HCT116 (cell line): ENCODE measurements around the gene TRABD. TPM values are rescaled to one million over a fixed set of nuclear protein-coding genes. Genes with fewer than 3 reads are reported as not detected.
A peak's percentile ranks its signal among the peaks of the same experiment; 100 is the strongest.

ENCODE experiments used
- ATAC-seq: fragments of 200-7000 bp; cut with Tn5 transposase; 2 replicates; pipeline ENCODE4 v1.9.1; 2020; ENCODE audit warnings: mild to moderate bottlenecking, moderate library complexity
- BruUV-seq: library from RNA; stranded (reverse); fragments of 400-500 nt; replicated peaks from 2 replicates; lab custom pipeline; 2021; lab: Mats Ljungman, UMichigan
- CTCF ChIA-PET: fragments of 300-600 bp; sonication (Branson Sonifier 250); formaldehyde crosslinking; loops from one replicate; lab custom pipeline; 2021; ENCODE audit warnings: antibody characterized with exemption; lab: Charles Lee
- POLR2A ChIA-PET: fragments of 300-600, 350-600 bp; sonication (Branson Sonifier 250); formaldehyde crosslinking; loops from one replicate; lab custom pipeline; 2021; ENCODE audit warnings: antibody characterized with exemption; lab: Charles Lee
- RAD21 ChIA-PET, 2 experiments: fragments of 300-600 bp; sonication (Branson Sonifier 250); formaldehyde crosslinking; loops; one replicate each; lab custom pipeline; 2023; ENCODE audit warnings: low total read pairs in 2 of 2; ENCODE audit not compliant: uncharacterized antibody in 2 of 2, unreplicated experiment in 2 of 2, low non-redundant PET in 1 of 2; lab: Charles Lee
- DNase-seq: peaks from one replicate; pipeline ENCODE4 v3.0.0-alpha.2; 2010; ENCODE audit warnings: low read depth, low spot score
- H2AFZ ChIP-seq: fragments of 200-600 bp; shearing (Covaris generic), sonication (generic); 2 replicates; pipeline ENCODE4 v1.6.1; 2017; ENCODE audit warnings: low read depth, mixed run types, mixed read lengths, antibody characterized with exemption, low read length; ENCODE audit not compliant: poor library complexity, severe bottlenecking
- H3K27ac ChIP-seq: 2 replicates; pipeline ENCODE4 v1.5.1; 2012; ENCODE audit warnings: low read depth, low read length
- H3K27me3 ChIP-seq: fragments of 200-600 bp; sonication (generic); 2 replicates; pipeline ENCODE4 v1.6.1; 2016; ENCODE audit warnings: mixed run types, low read length, mixed read lengths; ENCODE audit not compliant: insufficient read depth
- H3K36me3 ChIP-seq, 2 experiments: fragments of 200-500 bp in 1 of 2; fragments of 200-600 bp in 1 of 2; sonication (Bioruptor generic) in 1 of 2; sonication (generic) in 1 of 2; 2 replicates each; pipeline versions ENCODE4 v1.5.1 to v1.6.1; 2014 to 2016; ENCODE audit warnings: low read length in 2 of 2, inconsistent platforms in 1 of 2, mixed read lengths in 1 of 2, mixed run types in 1 of 2; ENCODE audit not compliant: insufficient read depth in 2 of 2, control insufficient read depth in 1 of 2
- H3K4me1 ChIP-seq, 2 experiments: fragments of 200-600 bp in 1 of 2; sonication (generic) in 1 of 2; 2 replicates each; pipeline versions ENCODE4 v1.5.1 to v1.6.1; 2012 to 2017; ENCODE audit warnings: low read length in 2 of 2, inconsistent platforms in 1 of 2, mild to moderate bottlenecking in 1 of 2, mixed read lengths in 1 of 2, mixed run types in 1 of 2, moderate library complexity in 1 of 2; ENCODE audit not compliant: insufficient read depth in 2 of 2, control insufficient read depth in 1 of 2
- H3K4me2 ChIP-seq: fragments of 200-600 bp; sonication (generic); 2 replicates; pipeline ENCODE4 v1.6.1; 2017; ENCODE audit warnings: mixed run types, low read length, mixed read lengths
- H3K4me3 ChIP-seq, 2 experiments: fragments of 200-600 bp in 1 of 2; sonication (generic) in 1 of 2; replicated peaks in 1 of 2; 2 replicates each; pipeline ENCODE4 v1.5.1; 2011 to 2016; ENCODE audit warnings: low read length in 2 of 2, control low read depth in 1 of 2, low read depth in 1 of 2, mild to moderate bottlenecking in 1 of 2, mixed read lengths in 1 of 2, mixed run types in 1 of 2
- H3K79me2 ChIP-seq: fragments of 200-600 bp; sonication (generic); 2 replicates; pipeline ENCODE4 v1.6.1; 2017; ENCODE audit warnings: mild to moderate bottlenecking, mixed run types, low read length, moderate library complexity, mixed read lengths; ENCODE audit not compliant: insufficient read depth
- H3K9ac ChIP-seq: fragments of 200-600 bp; sonication (generic); 2 replicates; pipeline ENCODE4 v1.6.1; 2016; ENCODE audit warnings: low read length, mixed read lengths
- H3K9me2 ChIP-seq: fragments of 200-600 bp; sonication (generic), shearing (Covaris generic); 2 replicates; pipeline ENCODE4 v1.6.1; 2017; ENCODE audit warnings: mixed run types, mild to moderate bottlenecking, moderate library complexity; ENCODE audit not compliant: insufficient read depth
- H3K9me3 ChIP-seq, 2 experiments: fragments of 200-500 bp in 1 of 2; fragments of 200-600 bp in 1 of 2; sonication (Bioruptor generic) in 1 of 2; sonication (generic) in 1 of 2; 2 replicates each; pipeline ENCODE4 v1.6.1; 2014 to 2017; ENCODE audit warnings: low read length in 2 of 2, mixed read lengths in 2 of 2, inconsistent platforms in 1 of 2, low read depth in 1 of 2, mild to moderate bottlenecking in 1 of 2, mixed run types in 1 of 2, moderate library complexity in 1 of 2; ENCODE audit not compliant: control insufficient read depth in 1 of 2, insufficient read depth in 1 of 2
- H4K20me1 ChIP-seq: fragments of 200-600 bp; sonication (generic), shearing (Covaris generic); 2 replicates; pipeline ENCODE4 v1.6.1; 2017; ENCODE audit warnings: mixed run types, mild to moderate bottlenecking, moderate library complexity; ENCODE audit not compliant: insufficient read depth
- CBX3 ChIP-seq: IDR thresholded peaks from 2 replicates; pipeline ENCODE4 v1.6.1; 2012; ENCODE audit warnings: low read depth
- EGR1 ChIP-seq: IDR thresholded peaks from 2 replicates; pipeline ENCODE4 v1.6.1; 2012; ENCODE audit warnings: low read depth
- ELF1 ChIP-seq: IDR thresholded peaks from 2 replicates; pipeline ENCODE4 v1.6.1; 2012; ENCODE audit warnings: low read depth, borderline replicate concordance
- EZH2 ChIP-seq: fragments of 200-600 bp; sonication (generic); IDR thresholded peaks from 2 replicates; pipeline ENCODE4 v1.6.1; 2017; ENCODE audit warnings: antibody characterized with exemption, mixed run types
- EZH2phosphoT487 ChIP-seq: fragments of 200-600 bp; IDR thresholded peaks from 2 replicates; pipeline ENCODE4 v1.6.1; 2018; ENCODE audit warnings: antibody characterized with exemption, borderline replicate concordance
- FOSL1 ChIP-seq: IDR thresholded peaks from 2 replicates; pipeline ENCODE4 v1.6.1; 2012; ENCODE audit warnings: low read depth
- JUND ChIP-seq: IDR thresholded peaks from 2 replicates; pipeline ENCODE4 v1.6.1; 2012
- POLR2A ChIP-seq: IDR thresholded peaks from 2 replicates; pipeline ENCODE4 v1.7.0; 2011; ENCODE audit warnings: borderline replicate concordance; ENCODE audit not compliant: insufficient read depth, insufficient read length; ENCODE audit errors: extremely low read depth
- POLR2AphosphoS5 ChIP-seq: IDR thresholded peaks from 2 replicates; pipeline ENCODE4 v1.6.1; 2011; ENCODE audit warnings: mild to moderate bottlenecking, low read depth, low read length, moderate library complexity
- RAD21 ChIP-seq: IDR thresholded peaks from 2 replicates; pipeline ENCODE4 v1.6.1; 2012; ENCODE audit warnings: low read depth, mild to moderate bottlenecking
- SIN3A ChIP-seq: IDR thresholded peaks from 2 replicates; pipeline ENCODE4 v1.6.1; 2012; ENCODE audit warnings: low read depth
- SP1 ChIP-seq: IDR thresholded peaks from 2 replicates; pipeline ENCODE4 v1.6.1; 2012; ENCODE audit warnings: low read depth
- SRF ChIP-seq: IDR thresholded peaks from 2 replicates; pipeline ENCODE4 v1.6.1; 2012; ENCODE audit warnings: low read depth
- TCF7L2 ChIP-seq: IDR thresholded peaks from 2 replicates; pipeline ENCODE4 v1.7.0; 2011; ENCODE audit warnings: borderline replicate concordance, inconsistent platforms; ENCODE audit not compliant: insufficient read depth, insufficient read length; ENCODE audit errors: extremely low read depth
- YY1 ChIP-seq: IDR thresholded peaks from 2 replicates; pipeline ENCODE4 v1.6.1; 2011; ENCODE audit warnings: low read length, low read depth, moderate library complexity, mild to moderate bottlenecking; ENCODE audit not compliant: insufficient replicate concordance; ENCODE audit errors: extremely low read depth
- ZFX ChIP-seq: fragments of 450-650 bp; IDR thresholded peaks from 2 replicates; pipeline ENCODE4 v1.6.1; 2017
- ZNF274 ChIP-seq: fragments of 200-500 bp; sonication (Bioruptor generic); IDR thresholded peaks from 2 replicates; pipeline ENCODE4 v1.6.1; 2014; ENCODE audit warnings: mild to moderate bottlenecking, low read depth, low read length, inconsistent platforms
- intact Hi-C: fragments of 100-400 bp; cut with micrococcal nuclease; formaldehyde crosslinking; loops from 2 replicates; pipeline ENCODE4 v1.10.0; 2022
- total RNA-seq: library from RNA; stranded (reverse); gene quantifications from one replicate; pipeline ENCODE4 v1.2.1, GENCODE V29; 2021; ENCODE audit not compliant: unreplicated experiment
- TF ChIP-seq, protein P1 (sequence below): IDR thresholded peaks from 2 replicates; pipeline ENCODE4 v1.6.1; 2012
- TF ChIP-seq, protein P2 (sequence below): IDR thresholded peaks from 2 replicates; pipeline ENCODE4 v1.6.1; 2011; ENCODE audit warnings: mild to moderate bottlenecking, low read length, moderate library complexity; ENCODE audit not compliant: insufficient replicate concordance; ENCODE audit errors: extremely low read depth
- TF ChIP-seq, protein P3 (sequence below): IDR thresholded peaks from 2 replicates; pipeline ENCODE4 v1.6.1; 2012; ENCODE audit warnings: low read depth

TRABD gene
- total RNA-seq, 1 experiment from 2014 or later, result 90.3 TPM

DNA sequence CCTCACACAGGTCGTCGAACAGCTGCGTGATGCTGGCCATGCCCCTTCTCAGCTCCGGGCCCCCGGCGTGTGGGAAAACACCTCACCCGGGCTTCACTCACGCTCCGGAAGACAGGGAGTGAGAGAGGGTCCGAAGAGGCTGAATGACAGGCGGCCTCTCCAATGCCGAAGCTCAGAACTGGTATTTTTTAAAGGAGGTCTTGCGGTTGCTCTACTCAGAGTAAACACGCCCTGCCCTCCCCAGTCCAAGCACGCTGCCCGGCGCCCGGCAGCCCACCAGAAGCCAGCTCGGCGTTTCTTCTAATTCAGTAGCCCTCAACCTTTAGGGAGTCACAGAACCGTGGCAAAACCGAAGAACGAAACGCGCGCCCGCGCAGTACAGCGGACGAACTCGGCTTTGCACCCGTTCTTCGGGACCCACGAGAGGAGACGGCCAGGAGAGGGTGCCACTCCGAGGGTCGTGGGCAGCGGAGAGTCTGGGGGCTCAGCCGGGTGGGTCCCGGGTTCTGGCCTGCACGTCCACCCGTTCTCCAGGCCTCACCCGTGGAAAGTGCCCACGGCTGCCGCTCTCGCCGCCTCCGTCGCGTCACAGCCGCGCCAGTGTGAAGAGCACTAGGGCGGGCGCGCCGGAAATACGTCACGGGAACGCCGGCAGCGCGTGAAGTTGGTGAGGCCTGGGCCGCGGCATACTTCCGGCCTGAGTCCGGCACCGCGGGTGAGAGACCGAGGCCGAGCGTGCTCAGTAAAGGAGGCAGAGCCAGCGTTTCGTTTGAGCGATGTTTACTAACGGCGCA is 58.9 kb downstream of the TRABD start, which contains the start of gene TUBGCP6:
TUBGCP6 (minus strand) TSS at position 604 of the 794 bp plus-strand sequence; CDS start at position 40, 564 bp downstream.
- ChIA-PET POLR2A (no interaction called here), CTCF (interaction anchor here (0.8 kb wide), 1 partner anchor 9 kb away, joined by 3 read pairs; no protein-coding TSS in a partner anchor), RAD21 (no interaction called here)
- peak within 1 kb of the TSS; percentile 92 for H3K9ac ChIP-seq
- peak within 1 kb of the TSS; percentile 93 to 95 for H3K4me3 ChIP-seq
- TSS peak; percentile 45 for BruUV-seq
- peak within 1 kb of the TSS; percentile 81 for H3K27ac ChIP-seq
- peak; percentile 77 for ATAC-seq
- H4K20me1 ChIP-seq, result no peaks in the 10 kb centered on the region
- H3K27me3 ChIP-seq, result no peaks in the 10 kb centered on the region
- no peaks in the 10 kb centered on the region for H3K9me2 ChIP-seq
- peaks cover 82% of the 10 kb centered on the region for H3K79me2 ChIP-seq
- H3K4me1 ChIP-seq, result peaks cover 23 to 60% of the 10 kb centered on the region in 2 experiments
- peak; percentile 83 for DNase-seq
- H3K36me3 ChIP-seq, result peaks cover 3 to 26% of the 10 kb centered on the region in 2 experiments; a peak in 2 of 4 replicates
- H2AFZ ChIP-seq, result no peak within 1 kb of the TSS
- H3K4me2 ChIP-seq, result peak within 1 kb of the TSS; percentile 92
- intact Hi-C loops, result no loop called here
- H3K9me3 ChIP-seq, result no peaks in the 10 kb centered on the region
- TF ChIP-seq, protein P1, sequence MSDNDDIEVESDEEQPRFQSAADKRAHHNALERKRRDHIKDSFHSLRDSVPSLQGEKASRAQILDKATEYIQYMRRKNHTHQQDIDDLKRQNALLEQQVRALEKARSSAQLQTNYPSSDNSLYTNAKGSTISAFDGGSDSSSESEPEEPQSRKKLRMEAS, result peak; percentile 94
- TF ChIP-seq SP1 (peak; percentile 56; the same call in 1 of the 2 replicates), POLR2AphosphoS5 (peak; percentile 94), TCF7L2 (no peak), FOSL1 (no peak), POLR2A (peak; percentile 73), CBX3 (no peak), ZFX (peak; percentile 87; the same call in 1 of the 2 replicates), SIN3A (peak; percentile 85), ELF1 (no peak; the same call in 1 of the 2 replicates), YY1 (no peak), RAD21 (no peak), ZNF274 (no peak), EZH2phosphoT487 (no peak), EGR1 (no peak), SRF (peak; percentile 96), EZH2 (no peak), JUND (no peak)
- TF ChIP-seq, protein P2, sequence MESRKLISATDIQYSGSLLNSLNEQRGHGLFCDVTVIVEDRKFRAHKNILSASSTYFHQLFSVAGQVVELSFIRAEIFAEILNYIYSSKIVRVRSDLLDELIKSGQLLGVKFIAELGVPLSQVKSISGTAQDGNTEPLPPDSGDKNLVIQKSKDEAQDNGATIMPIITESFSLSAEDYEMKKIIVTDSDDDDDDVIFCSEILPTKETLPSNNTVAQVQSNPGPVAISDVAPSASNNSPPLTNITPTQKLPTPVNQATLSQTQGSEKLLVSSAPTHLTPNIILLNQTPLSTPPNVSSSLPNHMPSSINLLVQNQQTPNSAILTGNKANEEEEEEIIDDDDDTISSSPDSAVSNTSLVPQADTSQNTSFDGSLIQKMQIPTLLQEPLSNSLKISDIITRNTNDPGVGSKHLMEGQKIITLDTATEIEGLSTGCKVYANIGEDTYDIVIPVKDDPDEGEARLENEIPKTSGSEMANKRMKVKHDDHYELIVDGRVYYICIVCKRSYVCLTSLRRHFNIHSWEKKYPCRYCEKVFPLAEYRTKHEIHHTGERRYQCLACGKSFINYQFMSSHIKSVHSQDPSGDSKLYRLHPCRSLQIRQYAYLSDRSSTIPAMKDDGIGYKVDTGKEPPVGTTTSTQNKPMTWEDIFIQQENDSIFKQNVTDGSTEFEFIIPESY, result peak; percentile 89
- TF ChIP-seq, protein P3, sequence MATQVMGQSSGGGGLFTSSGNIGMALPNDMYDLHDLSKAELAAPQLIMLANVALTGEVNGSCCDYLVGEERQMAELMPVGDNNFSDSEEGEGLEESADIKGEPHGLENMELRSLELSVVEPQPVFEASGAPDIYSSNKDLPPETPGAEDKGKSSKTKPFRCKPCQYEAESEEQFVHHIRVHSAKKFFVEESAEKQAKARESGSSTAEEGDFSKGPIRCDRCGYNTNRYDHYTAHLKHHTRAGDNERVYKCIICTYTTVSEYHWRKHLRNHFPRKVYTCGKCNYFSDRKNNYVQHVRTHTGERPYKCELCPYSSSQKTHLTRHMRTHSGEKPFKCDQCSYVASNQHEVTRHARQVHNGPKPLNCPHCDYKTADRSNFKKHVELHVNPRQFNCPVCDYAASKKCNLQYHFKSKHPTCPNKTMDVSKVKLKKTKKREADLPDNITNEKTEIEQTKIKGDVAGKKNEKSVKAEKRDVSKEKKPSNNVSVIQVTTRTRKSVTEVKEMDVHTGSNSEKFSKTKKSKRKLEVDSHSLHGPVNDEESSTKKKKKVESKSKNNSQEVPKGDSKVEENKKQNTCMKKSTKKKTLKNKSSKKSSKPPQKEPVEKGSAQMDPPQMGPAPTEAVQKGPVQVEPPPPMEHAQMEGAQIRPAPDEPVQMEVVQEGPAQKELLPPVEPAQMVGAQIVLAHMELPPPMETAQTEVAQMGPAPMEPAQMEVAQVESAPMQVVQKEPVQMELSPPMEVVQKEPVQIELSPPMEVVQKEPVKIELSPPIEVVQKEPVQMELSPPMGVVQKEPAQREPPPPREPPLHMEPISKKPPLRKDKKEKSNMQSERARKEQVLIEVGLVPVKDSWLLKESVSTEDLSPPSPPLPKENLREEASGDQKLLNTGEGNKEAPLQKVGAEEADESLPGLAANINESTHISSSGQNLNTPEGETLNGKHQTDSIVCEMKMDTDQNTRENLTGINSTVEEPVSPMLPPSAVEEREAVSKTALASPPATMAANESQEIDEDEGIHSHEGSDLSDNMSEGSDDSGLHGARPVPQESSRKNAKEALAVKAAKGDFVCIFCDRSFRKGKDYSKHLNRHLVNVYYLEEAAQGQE, result no peak
